Neural cell (in vitro differentiated cells): ENCODE data around the gene NTF4. TPM values are rescaled to one million over a fixed set of nuclear protein-coding genes. Genes with fewer than 3 reads are reported as not detected.

ENCODE experiments used
- H2AFZ ChIP-seq: fragments of 200-600, 300-800 bp; sonication (generic), shearing (Covaris generic); 2 replicates; pipeline ENCODE4 v1.6.0; 2014; ENCODE audit warnings: low read depth, mild to moderate bottlenecking, antibody characterized with exemption, low read length, moderate library complexity
- H3F3A ChIP-seq: fragments of 200-600 bp; shearing (Covaris generic); 2 replicates; pipeline ENCODE4 v1.6.1; 2016; ENCODE audit warnings: mild to moderate bottlenecking, moderate library complexity, mixed read lengths, antibody characterized with exemption, low read length; ENCODE audit not compliant: insufficient read depth, poor library complexity, severe bottlenecking
- H3K27ac ChIP-seq: fragments of 200-600, 300-800 bp; sonication (generic), shearing (Covaris generic); 2 replicates; pipeline ENCODE4 v1.5.1; 2014; ENCODE audit warnings: mild to moderate bottlenecking, low read length, moderate library complexity
- H3K27me3 ChIP-seq: fragments of 300-800, 200-600 bp; sonication (generic), shearing (Covaris generic); 2 replicates; pipeline ENCODE4 v1.6.0; 2014; ENCODE audit warnings: mild to moderate bottlenecking, low read depth, low read length, moderate library complexity; ENCODE audit not compliant: insufficient read depth
- H3K36me3 ChIP-seq: fragments of 300-800, 200-600 bp; sonication (generic), shearing (Covaris generic); 2 replicates; pipeline ENCODE4 v1.5.1; 2014; ENCODE audit warnings: mild to moderate bottlenecking, antibody characterized with exemption, low read length, moderate library complexity; ENCODE audit not compliant: insufficient read depth
- H3K4me2 ChIP-seq: fragments of 300-800, 200-600 bp; sonication (generic), shearing (Covaris generic); 2 replicates; pipeline ENCODE4 v1.6.0; 2014; ENCODE audit warnings: mild to moderate bottlenecking, low read length
- H3K4me3 ChIP-seq: fragments of 300-800, 200-600 bp; sonication (generic), shearing (Covaris generic); 2 replicates; pipeline ENCODE4 v1.5.1; 2014; ENCODE audit warnings: mild to moderate bottlenecking, low read length, moderate library complexity
- H3K79me2 ChIP-seq: fragments of 200-600 bp; shearing (Covaris generic); replicated peaks from 2 replicates; pipeline ENCODE4 v1.6.0; 2014; ENCODE audit warnings: mild to moderate bottlenecking, low read length, moderate library complexity; ENCODE audit not compliant: insufficient read depth
- H3K9ac ChIP-seq: fragments of 300-800, 200-600 bp; sonication (generic), shearing (Covaris generic); 2 replicates; pipeline ENCODE4 v1.6.1; 2016; ENCODE audit warnings: mild to moderate bottlenecking, low read length, mixed read lengths
- H3K9me2 ChIP-seq: fragments of 200-600 bp; shearing (Covaris generic); 2 replicates; pipeline ENCODE4 v1.6.1; 2016; ENCODE audit warnings: mild to moderate bottlenecking, low read length, mixed read lengths; ENCODE audit not compliant: insufficient read depth
- H3K9me3 ChIP-seq: fragments of 200-600, 300-800 bp; sonication (generic), shearing (Covaris generic); 2 replicates; pipeline ENCODE4 v1.6.1; 2016; ENCODE audit warnings: mild to moderate bottlenecking, mixed run types, low read length, moderate library complexity, mixed read lengths
- H4K20me1 ChIP-seq: fragments of 200-600 bp; shearing (Covaris generic); 2 replicates; pipeline ENCODE4 v1.6.1; 2016; ENCODE audit warnings: mild to moderate bottlenecking, mixed run types; ENCODE audit not compliant: insufficient read depth
- CTCF ChIP-seq: fragments of 450-650 bp; IDR thresholded peaks from 2 replicates; pipeline ENCODE4 v1.5.1; 2014; ENCODE audit warnings: antibody characterized with exemption, mild to moderate bottlenecking, moderate library complexity; ENCODE audit not compliant: poor library complexity, severe bottlenecking
- EP300 ChIP-seq: fragments of 450-650 bp; conservative IDR thresholded peaks from 2 replicates; pipeline ENCODE4 v1.6.1; 2014; ENCODE audit warnings: antibody characterized with exemption, mild to moderate bottlenecking, moderate library complexity; ENCODE audit not compliant: poor library complexity, severe bottlenecking
- EZH2 ChIP-seq: fragments of 200-600, 300-800 bp; shearing (Covaris generic), sonication (generic); IDR thresholded peaks from 2 replicates; pipeline ENCODE4 v1.6.1; 2014; ENCODE audit warnings: antibody characterized with exemption, low read length, borderline replicate concordance, mild to moderate bottlenecking; ENCODE audit not compliant: insufficient read depth, poor library complexity, severe bottlenecking
- MXI1 ChIP-seq: fragments of 450-650 bp; conservative IDR thresholded peaks from 2 replicates; pipeline ENCODE4 v1.6.1; 2014; ENCODE audit warnings: antibody characterized with exemption, mild to moderate bottlenecking; ENCODE audit not compliant: poor library complexity, severe bottlenecking
- POLR2AphosphoS5 ChIP-seq: IDR thresholded peaks from 2 replicates; pipeline ENCODE4 v1.6.1; 2012
- RAD21 ChIP-seq: fragments of 450-650 bp; conservative IDR thresholded peaks from 2 replicates; pipeline ENCODE4 v1.6.1; 2014; ENCODE audit warnings: antibody characterized with exemption, mild to moderate bottlenecking, moderate library complexity
- REST ChIP-seq: IDR thresholded peaks from 2 replicates; pipeline ENCODE4 v1.6.1; 2012; ENCODE audit warnings: borderline replicate concordance
- SMC3 ChIP-seq: fragments of 450-650 bp; conservative IDR thresholded peaks from 2 replicates; pipeline ENCODE4 v1.6.1; 2014; ENCODE audit warnings: antibody characterized with exemption, mild to moderate bottlenecking, moderate library complexity; ENCODE audit not compliant: poor library complexity
- TAF1 ChIP-seq: IDR thresholded peaks from 2 replicates; pipeline ENCODE4 v1.6.1; 2012; ENCODE audit warnings: low read depth
- polyA plus RNA-seq: library from polyadenylated mRNA; depleted of rRNA; stranded (reverse); fragments of >200 nt; gene quantifications from 2 replicates; pipeline ENCODE4 v1.2.3, GENCODE V29; 2014

The NTF4 gene
- polyA plus RNA-seq, 1 donor from 2014 or later: not detected

- Histone ChIP-seq H3K27me3 (peaks cover 13% of the 10 kb centered on the region), H3K4me2 (no peak overlapping the region), H2AFZ (no peak overlapping the region), H3K27ac (no peak overlapping the region), H3F3A (no peaks in the 10 kb centered on the region), H3K4me3 (no peak overlapping the region), H3K36me3 (no peaks in the 10 kb centered on the region), H4K20me1 (no peaks in the 10 kb centered on the region), H3K9ac (no peak overlapping the region), H3K9me2 (no peaks in the 10 kb centered on the region), H3K79me2 (no peaks in the 10 kb centered on the region), H3K9me3 (no peaks in the 10 kb centered on the region)
- TF ChIP-seq TAF1 (no peak), MXI1 (no peak), EP300 (no peak), CTCF (no peak), SMC3 (no peak), POLR2AphosphoS5 (no peak), RAD21 (no peak), REST (no peak), EZH2 (no peak)
Observed at GRCh38 chr19:49014123-49014869, 50.3 kb downstream of the NTF4 start.

DNA sequence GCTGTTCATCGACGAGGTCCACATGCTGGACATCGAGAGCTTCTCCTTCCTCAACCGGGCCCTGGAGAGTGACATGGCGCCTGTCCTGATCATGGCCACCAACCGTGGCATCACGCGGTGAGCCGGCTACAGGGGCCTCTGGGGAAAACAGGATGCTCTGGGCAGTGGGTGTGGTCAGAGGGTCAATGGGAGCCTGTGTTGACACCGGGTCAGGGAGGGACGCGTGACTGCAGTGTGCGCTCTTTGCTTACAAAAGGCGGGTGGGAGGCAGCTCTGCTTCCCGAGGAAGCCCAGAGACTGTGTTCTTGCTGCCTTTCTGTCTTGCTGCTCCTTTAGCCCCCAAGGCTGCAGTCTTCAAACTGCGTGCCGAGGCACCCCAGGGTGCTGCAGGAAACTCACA, 53.4 kb downstream of the NTF4 start:
- no peak overlapping the region for H3K4me2 ChIP-seq
- no peaks in the 10 kb centered on the region for H4K20me1 ChIP-seq
- no peaks in the 10 kb centered on the region for H3K27me3 ChIP-seq
- no peak for TF ChIP-seq TAF1
- no peak for TF ChIP-seq REST
- TF ChIP-seq EZH2: no peak
- no peak for TF ChIP-seq EP300
- no peak for TF ChIP-seq SMC3
- no peak for TF ChIP-seq MXI1
- no peak for TF ChIP-seq RAD21
- TF ChIP-seq CTCF: no peak
- TF ChIP-seq POLR2AphosphoS5: no peak
- H3K9me2 ChIP-seq: no peaks in the 10 kb centered on the region
- H3K79me2 ChIP-seq: no peaks in the 10 kb centered on the region
- no peak overlapping the region for H3K27ac ChIP-seq
- no peak overlapping the region for H3K9ac ChIP-seq
- no peaks in the 10 kb centered on the region for H3K36me3 ChIP-seq
- no peaks in the 10 kb centered on the region for H3K9me3 ChIP-seq
- no peaks in the 10 kb centered on the region for H3F3A ChIP-seq
- H2AFZ ChIP-seq: no peak overlapping the region
- no peak overlapping the region for H3K4me3 ChIP-seq
